HG02938 (cell line): ENCODE data around the gene QSOX2.

Source experiments
- ATAC-seq: cut with Tn5 transposase; IDR thresholded peaks from one replicate; pipeline ENCODE4 v1.9.1; 2021; ENCODE audit warnings: mild to moderate bottlenecking, moderate library complexity; ENCODE audit not compliant: unreplicated experiment

Gene QSOX2

GRCh38 chr9:136204838-136205706, 40.5 kb downstream of the QSOX2 start, which contains the start of gene LHX3:
Gene LHX3, minus strand, starts transcription at chr9:136205128. Its CDS starts 116 bp downstream, at chr9:136205012.
- no peak for ATAC-seq

GRCh38 chr9:136204145-136204805, 41.3 kb downstream of the QSOX2 start:
- ATAC-seq = no peak

- ATAC-seq = no peak
Observed at GRCh38 chr9:136203408-136204144, 42.0 kb downstream of the QSOX2 start.

- no peak for ATAC-seq
Observed at GRCh38 chr9:136202454-136203407, 42.9 kb downstream of the QSOX2 start.

GRCh38 chr9:136201609-136202453, 43.8 kb downstream of the QSOX2 start:
- no peak for ATAC-seq

GRCh38 chr9:136201174-136201573, 44.4 kb downstream of the QSOX2 start:
- ATAC-seq = no peak

- ATAC-seq = no peak
Observed at GRCh38 chr9:136200424-136200823, 45.2 kb downstream of the QSOX2 start.

- no peak for ATAC-seq
Observed at GRCh38 chr9:136199391-136200288, 46.0 kb downstream of the QSOX2 start.

- no peak for ATAC-seq
Observed at GRCh38 chr9:136198605-136199083, 47.0 kb downstream of the QSOX2 start.

GRCh38 chr9:136197930-136198604, 47.5 kb downstream of the QSOX2 start:
- no peak for ATAC-seq

GRCh38 chr9:136197084-136197875, 48.3 kb downstream of the QSOX2 start:
- no peak for ATAC-seq

- ATAC-seq = no peak
Observed at GRCh38 chr9:136196404-136197083, 49.1 kb downstream of the QSOX2 start.

GRCh38 chr9:136194540-136194939, 51.1 kb downstream of the QSOX2 start:
- ATAC-seq = no peak

- no peak for ATAC-seq
Observed at GRCh38 chr9:136193891-136194279, 51.7 kb downstream of the QSOX2 start.

GRCh38 chr9:136193127-136193890, 52.3 kb downstream of the QSOX2 start:
- no peak for ATAC-seq
